GM21529 (cell line): ENCODE results near the gene RPL28.

Experiments
- ATAC-seq: cut with Tn5 transposase; IDR thresholded peaks from one replicate; pipeline ENCODE4 v1.9.1; 2021; ENCODE audit not compliant: unreplicated experiment

RPL28 gene

DNA sequence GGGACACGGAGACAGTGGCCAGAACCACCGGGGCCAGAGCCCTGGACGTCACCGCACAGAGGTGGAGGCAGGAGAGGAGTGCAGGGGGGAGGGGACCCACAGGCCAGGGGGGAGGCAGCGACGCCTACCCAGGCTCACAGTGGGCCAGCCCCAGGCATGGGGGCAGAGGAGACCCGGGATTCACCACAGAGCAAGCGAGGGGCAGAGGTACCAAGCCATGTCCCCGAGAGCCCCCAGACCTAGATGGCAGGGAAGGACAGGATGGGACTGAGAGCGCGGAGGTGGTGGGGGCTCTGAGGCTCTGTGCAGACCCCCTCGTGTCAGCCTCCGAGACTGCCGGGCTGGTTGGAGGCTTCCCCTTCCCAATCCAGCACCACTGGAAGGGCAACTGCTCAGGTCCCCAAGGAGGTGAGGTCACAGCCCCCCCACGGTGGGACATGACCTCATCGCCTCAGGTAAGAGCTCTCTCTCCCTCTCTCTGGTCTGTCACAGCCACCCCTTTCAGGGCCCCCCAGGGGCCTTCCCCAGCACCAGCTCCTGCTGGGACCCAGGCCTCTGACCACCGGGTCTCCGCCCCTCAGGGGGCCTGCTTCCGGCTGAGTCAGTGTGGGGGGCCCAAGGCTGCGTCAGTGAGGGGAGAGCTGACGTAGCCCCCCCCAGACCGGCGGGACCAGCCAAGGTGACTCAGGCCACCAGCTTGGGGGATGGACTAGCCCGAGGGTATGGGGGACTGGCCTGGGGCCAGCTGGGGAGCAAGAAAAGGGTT is 13.2 kb upstream of the RPL28 start:
- no peak for ATAC-seq

DNA sequence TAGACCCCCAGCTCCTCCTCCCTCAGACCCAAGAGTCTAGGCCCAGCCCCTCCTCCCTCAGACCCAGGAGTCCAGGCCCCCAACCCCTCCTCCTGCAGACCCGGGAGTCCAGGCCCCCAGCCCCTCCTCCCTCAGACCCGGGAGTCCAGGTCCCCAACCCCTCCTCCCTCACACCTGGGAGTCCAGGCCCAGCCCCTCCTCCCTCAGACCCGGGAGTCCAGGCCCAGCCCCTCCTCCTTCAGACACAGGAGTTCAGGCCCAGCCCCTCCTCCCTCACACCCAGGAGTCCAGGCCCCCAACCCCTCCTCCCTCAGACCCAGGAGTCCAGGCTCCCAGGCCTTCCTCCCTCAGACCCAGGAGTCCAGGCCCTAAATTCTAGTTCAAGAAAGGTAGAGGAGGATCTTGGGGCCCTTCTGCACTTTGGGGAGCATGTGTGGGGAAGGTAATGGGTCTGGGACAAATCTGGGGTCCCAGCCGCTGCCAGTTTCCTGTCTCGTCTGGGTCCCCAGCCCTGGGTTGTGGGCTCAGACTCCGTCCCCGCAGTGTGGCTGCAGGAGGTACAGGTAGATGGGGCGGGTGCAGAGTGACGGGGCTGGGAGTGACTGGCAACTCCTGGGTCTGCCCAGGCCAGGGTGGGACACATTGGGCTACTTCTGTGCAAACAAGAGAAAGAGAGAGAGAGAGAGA is 12.3 kb upstream of the RPL28 start:
- no peak for ATAC-seq

DNA sequence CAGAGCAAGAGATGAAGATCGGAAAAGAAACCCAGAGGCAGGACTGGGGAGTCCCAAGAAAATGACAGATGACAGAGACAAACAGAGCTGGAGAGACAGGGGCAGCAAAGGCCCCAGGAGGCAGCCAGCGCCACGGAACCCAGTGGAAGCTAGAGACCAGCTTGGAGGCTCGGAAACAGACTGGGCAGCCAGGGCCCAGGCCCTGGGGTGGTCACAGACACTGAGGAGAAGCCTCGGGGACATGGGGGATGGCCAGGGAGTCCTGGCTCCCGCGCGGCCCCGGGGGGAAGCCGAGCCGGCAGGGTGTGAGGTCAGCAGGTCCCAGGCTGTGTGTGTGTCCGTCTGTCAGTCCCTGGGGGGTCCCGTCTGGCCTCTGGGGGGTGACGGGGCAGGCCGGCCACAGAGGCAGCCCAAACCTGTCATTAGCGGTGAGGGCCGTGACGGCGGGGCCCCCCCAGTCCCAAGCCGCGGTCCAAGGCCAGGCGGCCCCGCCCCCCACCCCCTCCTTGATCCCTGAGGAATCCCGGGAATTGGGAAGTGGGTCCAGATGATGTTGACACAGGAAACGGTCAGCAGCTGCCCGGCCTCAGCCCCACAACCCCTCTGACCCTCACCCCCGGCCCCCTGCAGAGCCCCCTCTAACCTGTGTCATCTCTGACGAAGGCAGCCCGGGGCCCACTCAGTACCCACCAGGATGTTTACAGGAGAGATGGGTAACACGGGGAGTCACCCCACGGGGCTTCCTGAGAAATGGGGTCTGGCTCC is 11.6 kb upstream of the RPL28 start:
- ATAC-seq, result no peak

DNA sequence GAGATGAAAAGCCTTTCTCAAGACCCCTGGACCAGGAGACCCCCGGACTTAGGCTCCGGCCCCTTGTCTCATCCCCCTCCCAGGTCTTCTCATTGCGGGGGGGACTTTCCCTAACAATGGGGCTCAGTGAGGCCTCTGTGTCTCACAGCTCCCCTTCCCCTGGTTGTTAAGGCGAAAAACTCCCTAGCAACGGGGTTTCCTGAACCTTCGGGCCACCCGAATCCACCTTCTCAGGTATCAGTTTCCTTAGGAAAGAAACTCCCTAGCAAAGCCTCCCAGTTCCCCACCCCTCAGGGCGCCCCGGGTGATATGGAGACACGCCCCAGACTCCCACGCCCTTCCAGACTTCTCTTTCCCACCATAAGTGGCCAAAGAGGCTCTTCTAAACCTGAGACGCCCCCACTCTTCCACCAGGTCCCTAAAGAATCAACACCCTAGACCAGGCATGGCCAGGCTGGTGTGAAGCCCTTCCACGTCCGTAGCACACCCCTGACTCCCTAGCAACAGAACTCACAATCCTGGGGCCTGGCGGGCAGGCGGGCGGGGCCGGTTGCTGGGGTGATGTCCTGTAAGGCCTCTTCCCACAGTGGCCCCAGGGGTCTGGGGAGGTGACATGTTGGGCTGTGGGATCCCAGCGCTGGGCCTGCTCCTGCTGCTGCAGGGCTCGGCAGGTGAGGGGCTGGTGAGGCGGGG is 9.3 kb upstream of the RPL28 start, which contains the start of gene TMEM190:
Gene TMEM190 (plus strand): TSS at position 586 of the 693 bp plus-strand sequence. CDS start 28 bp downstream, at position 614.
- ATAC-seq, result no peak

DNA sequence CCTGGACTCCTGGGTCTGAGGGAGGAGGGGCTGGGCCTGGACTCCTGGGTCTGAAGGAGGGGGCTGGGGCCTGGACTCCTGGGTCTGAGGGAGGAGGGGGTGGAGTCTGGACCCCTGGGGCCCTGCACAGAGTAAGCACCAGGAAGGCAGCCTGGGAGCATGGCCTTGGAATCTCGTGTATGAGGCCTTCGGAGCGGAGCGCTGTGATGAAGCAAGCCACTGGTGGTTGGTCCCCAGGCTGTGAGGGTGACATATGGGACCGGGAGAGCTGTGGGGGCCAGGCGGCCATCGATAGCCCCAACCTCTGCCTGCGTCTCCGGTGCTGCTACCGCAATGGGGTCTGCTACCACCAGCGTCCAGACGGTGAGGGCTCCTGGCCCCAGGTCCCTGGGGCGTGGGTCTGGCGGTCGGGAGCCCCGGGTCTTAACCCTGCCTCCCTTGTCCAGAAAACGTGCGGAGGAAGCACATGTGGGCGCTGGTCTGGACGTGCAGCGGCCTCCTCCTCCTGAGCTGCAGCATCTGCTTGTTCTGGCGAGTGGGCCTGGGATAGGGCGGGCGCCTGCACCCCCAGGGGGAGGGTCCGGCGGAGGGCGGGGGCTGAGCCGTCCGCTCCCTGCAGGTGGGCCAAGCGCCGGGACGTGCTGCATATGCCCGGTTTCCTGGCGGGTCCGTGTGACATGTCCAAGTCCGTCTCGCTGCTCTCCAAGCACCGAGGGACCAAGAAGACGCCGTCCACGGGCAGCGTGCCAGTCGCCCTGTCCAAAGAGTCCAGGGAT is 8.2 kb upstream of the RPL28 start:
- no peak for ATAC-seq

DNA sequence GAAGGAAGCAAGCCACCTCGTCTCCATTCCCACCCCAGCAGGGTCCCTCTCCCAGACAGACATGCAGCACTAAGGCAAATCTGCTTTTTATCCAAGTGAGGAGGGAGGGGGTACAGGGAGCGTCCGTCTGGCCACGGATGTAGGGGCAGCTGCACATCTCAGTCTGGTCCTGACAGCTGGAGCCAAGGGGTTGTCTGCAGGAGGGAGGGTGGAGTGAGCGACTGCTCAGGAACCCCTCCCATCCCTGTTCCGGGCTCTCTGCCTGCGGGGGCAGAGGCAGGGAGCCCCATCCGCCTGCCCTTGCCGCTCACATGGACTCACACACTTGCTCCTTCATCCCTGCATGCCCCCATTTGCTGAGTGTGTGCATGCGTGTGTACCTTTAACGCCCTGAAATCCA is 6.6 kb upstream of the RPL28 start:
- ATAC-seq, result no peak

DNA sequence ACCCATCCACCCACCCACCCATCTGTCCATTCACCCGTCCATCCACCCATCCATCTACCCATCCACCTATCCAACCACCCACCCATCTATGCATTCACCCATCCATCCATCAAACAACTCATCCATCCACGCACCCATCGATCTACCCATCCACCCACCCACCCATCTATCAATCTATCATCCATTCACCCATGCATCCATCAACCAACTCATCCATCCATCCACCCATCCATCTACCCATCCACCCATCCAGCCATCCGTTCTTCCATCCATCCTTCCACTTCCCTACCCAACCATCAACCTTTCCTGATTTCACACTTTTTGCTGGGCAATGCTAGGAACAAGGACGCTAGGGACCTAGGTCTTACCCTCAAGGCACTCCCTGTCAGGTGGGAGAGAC is 3.7 kb upstream of the RPL28 start:
- no peak for ATAC-seq

DNA sequence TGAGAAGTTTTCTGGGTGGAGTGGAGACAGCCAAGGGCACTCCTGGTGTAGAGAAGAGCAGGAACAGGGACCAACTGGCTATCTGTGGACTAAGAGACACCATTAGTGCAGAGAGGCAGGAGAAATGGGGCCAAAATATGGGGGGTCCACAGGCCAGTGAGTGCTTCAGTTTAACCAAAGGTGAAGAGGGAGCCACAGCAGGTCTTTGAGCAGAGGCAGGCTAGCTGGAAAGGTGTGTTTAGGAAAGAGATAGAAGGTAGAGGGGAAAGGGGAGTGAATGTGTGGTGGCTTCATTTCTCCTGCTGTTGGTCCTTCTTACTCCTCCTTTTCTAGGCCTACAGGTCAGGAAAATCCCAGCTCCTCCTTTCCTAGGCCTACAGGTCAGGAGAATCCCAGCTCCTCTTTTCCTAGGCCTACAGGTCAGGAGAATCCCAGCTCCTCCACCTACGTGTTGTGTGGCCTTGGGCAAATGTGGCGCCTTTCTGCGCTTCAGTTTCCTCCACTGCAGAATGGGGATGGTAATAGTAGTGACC is 3.1 kb upstream of the RPL28 start:
- no peak for ATAC-seq

DNA sequence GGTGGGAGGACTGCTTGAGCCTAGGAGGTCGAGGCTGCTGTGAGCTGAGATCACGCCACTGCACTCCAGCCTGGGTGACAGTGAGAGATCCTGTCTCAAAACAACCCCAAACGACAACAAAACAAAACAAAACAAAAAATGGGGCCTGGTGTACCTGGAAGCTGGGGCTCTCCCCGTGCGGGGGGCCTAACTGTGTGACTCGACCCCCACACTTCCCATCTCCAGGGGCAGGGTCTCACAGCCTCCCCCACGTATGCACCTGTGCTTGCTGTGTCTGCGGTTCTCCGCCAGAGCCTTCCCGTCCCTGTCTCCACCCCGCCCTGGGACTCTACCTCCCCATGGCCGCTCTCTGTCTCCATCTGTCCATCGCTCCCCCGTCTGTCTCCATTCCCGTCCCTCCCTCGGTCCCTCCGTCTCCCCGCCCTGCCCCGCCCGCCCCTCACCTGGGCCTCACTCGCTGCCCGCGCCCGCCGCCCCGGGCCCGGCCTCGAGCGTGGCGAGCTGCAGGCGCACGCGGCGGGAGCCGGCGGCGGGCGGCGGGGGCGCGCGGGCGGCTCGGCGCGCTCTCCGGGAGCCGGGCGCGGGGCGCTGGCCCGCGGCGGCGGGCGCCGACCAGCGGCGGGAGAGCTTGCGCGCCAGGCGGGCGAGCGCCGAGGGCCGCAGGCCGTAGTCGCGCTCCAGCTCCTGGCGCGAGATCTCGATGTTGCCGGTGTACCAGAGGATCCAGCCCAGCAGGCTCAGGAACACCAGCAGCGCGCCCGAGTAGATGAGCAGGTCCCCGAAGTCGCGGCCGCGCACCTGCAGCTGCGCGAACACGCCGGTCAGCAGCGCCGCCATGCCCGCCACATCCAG is 2.2 kb upstream of the RPL28 start:
- no peak for ATAC-seq

DNA sequence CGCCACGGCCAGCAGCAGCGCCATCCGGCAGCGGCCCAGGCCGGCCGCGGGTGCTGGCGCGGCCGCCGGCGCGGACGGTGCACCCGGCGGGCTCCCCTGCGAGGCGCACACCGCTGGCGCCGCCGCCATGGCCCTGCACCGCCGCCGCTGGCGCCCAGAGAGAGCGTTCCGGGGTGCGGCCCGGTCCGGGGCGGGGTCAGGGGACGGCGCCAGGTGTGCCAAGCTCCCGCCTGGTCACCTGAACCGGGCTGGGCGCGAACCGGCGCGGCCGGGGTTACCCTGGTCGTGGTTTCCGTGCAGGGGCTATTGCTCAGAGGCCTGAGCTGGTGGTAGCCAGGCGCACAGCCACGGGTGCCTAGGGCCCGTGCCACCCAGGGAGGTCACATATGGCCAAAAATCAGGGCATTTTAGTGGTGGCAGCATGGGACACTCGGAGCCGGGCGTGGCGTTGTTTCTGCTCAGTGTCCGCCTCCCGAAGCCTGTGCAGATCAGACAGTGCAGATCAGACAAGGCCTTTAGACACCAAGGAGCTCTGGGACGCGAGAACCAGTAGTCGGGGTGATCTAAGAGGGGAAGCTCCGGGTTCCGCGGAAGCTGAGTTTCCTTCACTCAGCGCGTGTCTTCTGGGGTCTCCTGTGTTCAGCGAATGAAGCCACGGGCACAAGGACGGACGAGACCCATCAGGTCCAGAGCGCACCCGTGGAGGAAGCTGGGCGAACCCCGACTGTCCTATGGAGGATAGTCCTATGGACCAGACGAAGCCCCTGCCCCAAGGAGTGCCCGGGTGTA is 1.4 kb upstream of the RPL28 start, which contains the start of gene TMEM238:
Gene TMEM238 (minus strand): TSS at position 162 of the 789 bp plus-strand sequence. CDS start 33 bp downstream, at position 129.
- no peak for ATAC-seq

DNA sequence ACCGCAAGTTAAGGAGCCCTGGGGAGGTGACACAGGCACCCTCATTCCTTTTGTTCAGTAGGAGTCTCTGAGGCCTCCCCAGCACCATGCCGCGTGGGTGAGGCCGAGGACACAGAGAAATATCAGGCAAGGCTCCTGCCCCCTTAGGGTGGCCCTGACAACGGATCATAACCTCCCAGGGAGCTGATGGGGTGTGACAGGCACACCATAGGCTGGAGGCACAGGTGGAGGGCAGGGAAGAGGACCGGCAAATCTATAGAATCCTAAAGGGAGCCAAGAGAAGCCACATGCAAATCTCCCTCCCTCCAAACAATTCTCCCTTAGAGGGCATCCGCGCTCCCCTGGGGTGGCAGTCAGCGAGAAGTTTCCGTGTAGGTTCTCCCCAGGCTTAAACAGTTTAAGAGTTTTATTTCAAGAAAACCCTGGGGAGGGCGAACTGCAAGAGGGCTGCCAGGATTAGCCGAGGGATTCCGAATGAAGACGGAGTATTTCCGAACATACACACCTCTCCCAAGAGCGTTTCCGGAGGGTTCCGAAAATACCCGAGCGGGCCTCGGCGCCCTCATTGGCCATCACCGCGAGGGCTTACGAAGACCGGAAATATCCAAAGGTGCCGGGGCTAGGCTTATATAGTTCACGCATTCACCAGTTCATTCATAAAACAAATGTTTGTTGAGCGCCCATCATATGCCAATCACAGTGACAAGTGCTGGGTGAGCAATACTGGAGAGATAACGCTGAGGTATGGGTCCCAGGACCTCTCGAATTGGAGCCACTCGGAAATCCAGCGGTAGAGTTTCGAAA is 610 bp upstream of the RPL28 start:
- ATAC-seq, result peak; percentile 58

DNA sequence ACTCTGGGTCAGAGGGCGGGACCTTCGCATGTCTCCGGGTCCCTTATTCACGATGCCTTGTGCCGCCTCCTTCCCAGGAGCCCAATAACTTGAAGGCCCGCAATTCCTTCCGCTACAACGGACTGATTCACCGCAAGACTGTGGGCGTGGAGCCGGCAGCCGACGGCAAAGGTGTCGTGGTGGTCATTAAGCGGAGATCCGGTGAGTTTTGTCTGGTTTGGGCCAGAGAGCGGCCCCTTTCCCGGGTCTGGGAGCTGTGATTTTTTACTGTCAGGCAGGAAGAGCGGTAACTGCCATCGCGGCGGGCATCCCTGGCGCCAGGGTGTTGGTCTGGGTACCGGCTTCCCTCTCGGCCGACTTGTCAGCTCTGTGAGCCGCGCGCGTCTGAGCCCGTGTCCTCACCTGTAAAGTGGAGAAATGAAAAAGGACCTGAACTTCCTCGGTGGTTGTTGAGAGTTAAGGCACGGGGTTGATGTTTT is 800 bp downstream of the RPL28 start:
- ATAC-seq, result no peak

DNA sequence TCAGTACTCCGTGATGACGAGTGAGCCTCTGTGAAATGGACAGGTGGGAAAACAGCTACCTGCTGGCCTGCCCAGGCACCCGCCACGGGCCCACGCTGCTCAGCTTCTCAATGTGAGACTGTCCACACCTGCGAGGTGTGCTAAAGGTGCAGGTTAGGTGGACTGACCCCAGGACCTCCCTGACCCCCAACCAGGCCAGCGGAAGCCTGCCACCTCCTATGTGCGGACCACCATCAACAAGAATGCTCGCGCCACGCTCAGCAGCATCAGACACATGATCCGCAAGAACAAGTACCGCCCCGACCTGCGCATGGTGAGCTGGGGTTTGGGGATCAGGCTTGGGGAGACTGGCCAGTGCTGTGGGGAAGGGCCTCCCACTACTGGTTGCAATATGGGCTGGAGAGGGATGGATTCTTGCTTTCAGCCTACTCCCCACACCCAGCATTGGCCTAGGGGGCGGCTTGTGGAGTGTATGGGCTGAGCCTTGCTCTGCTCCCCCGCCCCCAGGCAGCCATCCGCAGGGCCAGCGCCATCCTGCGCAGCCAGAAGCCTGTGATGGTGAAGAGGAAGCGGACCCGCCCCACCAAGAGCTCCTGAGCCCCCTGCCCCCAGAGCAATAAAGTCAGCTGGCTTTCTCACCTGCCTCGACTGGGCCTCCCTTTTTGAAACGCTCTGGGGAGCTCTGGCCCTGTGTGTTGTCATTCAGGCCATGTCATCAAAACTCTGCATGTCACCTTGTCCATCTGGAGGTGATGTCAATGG is 2.2 kb downstream of the RPL28 start:
- ATAC-seq, result no peak

DNA sequence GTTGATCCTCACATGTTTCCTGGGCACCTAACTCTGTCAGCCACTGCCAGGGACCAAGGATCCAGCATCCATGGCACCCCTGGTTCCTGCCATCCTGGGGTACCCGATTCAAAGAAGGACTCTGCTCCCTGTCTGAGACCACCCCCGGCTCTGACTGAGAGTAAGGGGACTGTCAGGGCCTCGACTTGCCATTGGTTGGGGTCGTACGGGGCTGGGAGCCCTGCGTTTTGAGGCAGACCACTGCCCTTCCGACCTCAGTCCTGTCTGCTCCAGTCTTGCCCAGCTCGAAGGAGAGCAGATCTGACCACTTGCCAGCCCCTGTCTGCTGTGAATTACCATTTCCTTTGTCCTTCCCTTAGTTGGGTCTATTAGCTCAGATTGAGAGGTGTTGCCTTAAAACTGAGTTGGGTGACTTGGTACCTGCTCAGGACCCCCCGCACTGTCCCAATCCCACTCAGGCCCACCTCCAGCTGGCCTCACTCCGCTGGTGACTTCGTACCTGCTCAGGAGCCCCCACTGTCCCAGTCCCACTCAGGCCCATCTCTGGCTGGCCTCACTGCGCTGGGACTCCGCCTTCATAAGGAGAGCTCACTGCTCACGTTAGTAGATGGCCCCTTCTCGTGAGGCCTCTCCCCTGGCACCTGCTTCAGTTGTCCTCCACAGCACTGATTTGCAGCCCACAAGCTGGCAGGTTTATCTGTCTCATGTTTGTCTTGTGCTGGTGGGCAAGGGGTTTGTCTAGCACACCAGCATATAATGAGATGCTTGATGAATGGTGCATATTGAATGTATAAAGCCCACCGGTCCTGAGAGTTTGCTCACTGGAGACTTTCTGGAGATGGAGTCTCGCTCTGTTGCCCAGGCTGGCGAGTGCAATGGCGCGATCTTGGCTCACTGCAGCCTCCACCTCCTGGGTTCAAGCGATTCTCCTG is 3.9 kb downstream of the RPL28 start:
- no peak for ATAC-seq

DNA sequence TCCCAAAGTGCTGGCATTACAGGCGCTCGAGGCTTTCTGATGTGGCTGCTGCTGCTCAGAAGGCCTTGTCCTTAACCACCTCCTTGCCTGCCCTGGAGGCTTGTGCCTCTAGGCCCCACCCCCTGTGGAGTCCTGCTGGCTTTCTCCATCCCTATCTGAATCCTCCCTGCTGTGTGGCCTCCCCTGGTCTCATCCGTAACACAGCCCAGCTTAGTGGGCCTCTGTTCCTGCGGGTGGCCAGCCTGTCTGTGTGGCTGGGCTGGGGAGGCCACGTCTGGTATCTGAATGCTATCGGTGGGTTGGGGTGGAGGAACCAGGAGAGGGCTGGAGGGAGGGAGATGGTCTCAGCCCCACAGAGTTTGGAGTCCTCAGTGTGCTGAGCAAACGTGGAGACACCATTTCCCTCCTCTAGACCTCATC is 4.7 kb downstream of the RPL28 start:
- ATAC-seq, result no peak
